ENCODE data around the gene CORO7.

DNA sequence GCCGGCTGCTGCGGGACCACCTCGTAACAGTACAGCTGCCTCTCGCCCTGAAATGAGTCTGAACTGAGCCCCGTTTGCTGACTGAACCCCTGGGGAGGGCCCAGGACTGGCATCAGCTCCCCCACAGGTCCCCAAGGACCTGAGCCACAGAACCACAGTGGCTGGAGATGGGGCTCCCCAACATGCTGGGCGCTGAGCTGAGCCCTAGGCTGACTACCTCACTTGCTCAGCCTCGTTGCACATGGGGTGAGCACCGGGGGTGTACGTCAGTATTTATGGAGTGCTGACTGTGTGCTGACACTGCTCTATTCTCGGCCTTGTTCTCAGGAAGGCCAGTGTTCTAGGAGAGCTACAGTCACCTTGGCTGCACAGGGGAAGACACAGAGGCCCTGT lies 51.4 kb downstream of the CORO7 start:
- TF ChIP-seq POLR2AphosphoS5 (IDR thresholded peaks at IDR 0.05; ENCODE audit: low read depth, low read length) = no peak
- no peak for TF ChIP-seq POLR2A (IDR thresholded peaks at IDR 0.05; ENCODE audit: low read depth, low read length)
- TF ChIP-seq TAF1 (IDR thresholded peaks at IDR 0.05; ENCODE audit: low read depth, low read length) = no peak
- no peak for TF ChIP-seq POU2F2 (IDR thresholded peaks at IDR 0.05; ENCODE audit: low read depth, low read length)
